OCI-LY1 (cell line): ENCODE data around the gene DLEC1.

ENCODE experiments used
- CTCF ChIP-seq: fragments of 200-600 bp; sonication (generic), shearing (Covaris generic); IDR thresholded peaks from 2 replicates; pipeline ENCODE4 v1.5.1; 2017; ENCODE audit warnings: mild to moderate bottlenecking, antibody characterized with exemption, low read length, moderate library complexity, mixed read lengths
- EZH2 ChIP-seq: fragments of 200-600 bp; sonication (generic), shearing (Covaris generic); IDR thresholded peaks from 2 replicates; pipeline ENCODE4 v1.8.0; 2017; ENCODE audit warnings: borderline replicate concordance, mixed run types, mild to moderate bottlenecking, antibody characterized with exemption, low read length, moderate library complexity, mixed read lengths

- TF ChIP-seq CTCF: no peak
- no peak for TF ChIP-seq EZH2
These were observed 44.9 kb downstream of the DLEC1 start for GRCh38 chr3:38083871-38084333.
